Mesothelial cell of epicardium (in vitro differentiated cells): ENCODE results near the gene DEF6. TPM values are rescaled to one million over a fixed set of nuclear protein-coding genes. Genes with fewer than 3 reads are reported as not detected.
A peak's percentile ranks its signal among the peaks of the same experiment; 100 is the strongest.
"Not testable (repeated sequence)": the region's sequence is repeated elsewhere in the genome, so short reads cannot be mapped to it uniquely, and the experiment has no call there.

Source experiments
- DNase-seq, 2 experiments: peaks; one replicate each; pipeline ENCODE4 v3.0.0; 2021; ENCODE audit warnings: low spot score in 2 of 2; ENCODE audit not compliant: unreplicated experiment in 2 of 2
- H3K27ac Mint-ChIP-seq: 2 replicates; pipeline ENCODE4 v1.8.0; 2021; ENCODE audit warnings: mixed read lengths
- H3K27me3 Mint-ChIP-seq: 2 replicates; pipeline ENCODE4 v1.8.0; 2021; ENCODE audit warnings: low read depth, mixed read lengths
- H3K36me3 Mint-ChIP-seq: 2 replicates; pipeline ENCODE4 v1.8.0; 2021; ENCODE audit warnings: mixed read lengths
- H3K4me1 Mint-ChIP-seq: 2 replicates; pipeline ENCODE4 v1.8.0; 2021; ENCODE audit warnings: mixed read lengths
- H3K4me3 Mint-ChIP-seq: 2 replicates; pipeline ENCODE4 v1.8.0; 2021; ENCODE audit warnings: mild to moderate bottlenecking, moderate library complexity, mixed read lengths
- H3K9me3 Mint-ChIP-seq: 2 replicates; pipeline ENCODE4 v1.8.0; 2021; ENCODE audit warnings: mixed read lengths
- total RNA-seq: library from RNA; stranded (reverse); gene quantifications from 3 replicates; pipeline ENCODE4 v1.2.1, GENCODE V29; 2021
- TF ChIP-seq, protein P1 (sequence below): fragments of 200-600 bp; sonication (generic); IDR thresholded peaks from one replicate; pipeline ENCODE4 v1.5.0; 2021; ENCODE audit warnings: antibody characterized with exemption; ENCODE audit not compliant: unreplicated experiment

Gene DEF6
- total RNA-seq, 1 donor from 2014 or later: 11.3 TPM

- H3K36me3 Mint-ChIP-seq: peaks cover 11% of the 10 kb centered on the region
- H3K27ac Mint-ChIP-seq: no peak overlapping the region
- peaks cover 11% of the 10 kb centered on the region for H3K27me3 Mint-ChIP-seq
- DNase-seq: no peak
- peaks cover 13% of the 10 kb centered on the region for H3K4me1 Mint-ChIP-seq
- H3K9me3 Mint-ChIP-seq: peaks cover 5% of the 10 kb centered on the region
- H3K4me3 Mint-ChIP-seq: no peak overlapping the region
- TF ChIP-seq, protein P1, sequence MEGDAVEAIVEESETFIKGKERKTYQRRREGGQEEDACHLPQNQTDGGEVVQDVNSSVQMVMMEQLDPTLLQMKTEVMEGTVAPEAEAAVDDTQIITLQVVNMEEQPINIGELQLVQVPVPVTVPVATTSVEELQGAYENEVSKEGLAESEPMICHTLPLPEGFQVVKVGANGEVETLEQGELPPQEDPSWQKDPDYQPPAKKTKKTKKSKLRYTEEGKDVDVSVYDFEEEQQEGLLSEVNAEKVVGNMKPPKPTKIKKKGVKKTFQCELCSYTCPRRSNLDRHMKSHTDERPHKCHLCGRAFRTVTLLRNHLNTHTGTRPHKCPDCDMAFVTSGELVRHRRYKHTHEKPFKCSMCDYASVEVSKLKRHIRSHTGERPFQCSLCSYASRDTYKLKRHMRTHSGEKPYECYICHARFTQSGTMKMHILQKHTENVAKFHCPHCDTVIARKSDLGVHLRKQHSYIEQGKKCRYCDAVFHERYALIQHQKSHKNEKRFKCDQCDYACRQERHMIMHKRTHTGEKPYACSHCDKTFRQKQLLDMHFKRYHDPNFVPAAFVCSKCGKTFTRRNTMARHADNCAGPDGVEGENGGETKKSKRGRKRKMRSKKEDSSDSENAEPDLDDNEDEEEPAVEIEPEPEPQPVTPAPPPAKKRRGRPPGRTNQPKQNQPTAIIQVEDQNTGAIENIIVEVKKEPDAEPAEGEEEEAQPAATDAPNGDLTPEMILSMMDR: no peak
Measured at GRCh38 chr6:35320031-35320410, 22.4 kb downstream of the DEF6 start.

GRCh38 chr6:35321091-35321490, 23.5 kb downstream of the DEF6 start:
- H3K4me3 Mint-ChIP-seq: no peak overlapping the region
- H3K27ac Mint-ChIP-seq: no peak overlapping the region
- peaks cover 5% of the 10 kb centered on the region for H3K9me3 Mint-ChIP-seq
- DNase-seq: no peak
- H3K4me1 Mint-ChIP-seq: peaks cover 13% of the 10 kb centered on the region
- H3K27me3 Mint-ChIP-seq: peaks cover 10% of the 10 kb centered on the region
- H3K36me3 Mint-ChIP-seq: peaks cover 11% of the 10 kb centered on the region
- TF ChIP-seq, protein P1: no peak

GRCh38 chr6:35327349-35328027, 29.9 kb downstream of the DEF6 start:
- Mint-ChIP-seq H3K9me3 (peaks cover 3% of the 10 kb centered on the region), H3K36me3 (no peaks in the 10 kb centered on the region), H3K27ac (no peak overlapping the region), H3K4me3 (no peak overlapping the region), H3K4me1 (peaks cover 2% of the 10 kb centered on the region), H3K27me3 (peaks cover 3% of the 10 kb centered on the region)
- DNase-seq: peak in 1 of 2 experiments; percentile 53
- TF ChIP-seq, protein P1: no peak

- Mint-ChIP-seq H3K9me3 (peaks cover 6% of the 10 kb centered on the region), H3K27ac (no peak overlapping the region), H3K27me3 (peaks cover 10% of the 10 kb centered on the region), H3K36me3 (no peaks in the 10 kb centered on the region), H3K4me3 (no peak overlapping the region), H3K4me1 (peaks cover 2% of the 10 kb centered on the region)
- TF ChIP-seq, protein P1: no peak
- no peak for DNase-seq
Measured at GRCh38 chr6:35328108-35328723, 30.6 kb downstream of the DEF6 start.

GRCh38 chr6:35328965-35329364, 31.3 kb downstream of the DEF6 start:
- H3K9me3 Mint-ChIP-seq, H3K27ac Mint-ChIP-seq, H3K4me3 Mint-ChIP-seq, DNase-seq, H3K36me3 Mint-ChIP-seq, H3K4me1 Mint-ChIP-seq: not testable (repeated sequence)
- H3K27me3 Mint-ChIP-seq: peaks cover 17% of the 10 kb centered on the region

- Mint-ChIP-seq H3K4me3 (no peak overlapping the region), H3K9me3 (peaks cover 12% of the 10 kb centered on the region), H3K36me3 (no peaks in the 10 kb centered on the region), H3K27me3 (peaks cover 34% of the 10 kb centered on the region), H3K4me1 (peaks cover 2% of the 10 kb centered on the region), H3K27ac (no peak overlapping the region)
- DNase-seq: no peak
- TF ChIP-seq, protein P1: no peak
Measured at GRCh38 chr6:35330541-35331119, 33.0 kb downstream of the DEF6 start.
